PC-3 (cell line): ENCODE measurements around the gene NOS2. TPM values are rescaled to one million over a fixed set of nuclear protein-coding genes. Genes with fewer than 3 reads are reported as not detected.
A peak's percentile ranks its signal among the peaks of the same experiment; 100 is the strongest.
"Not testable (repeated sequence)": the region's sequence is repeated elsewhere in the genome, so short reads cannot be mapped to it uniquely, and the experiment has no call there.

Experiments used
- ATAC-seq: fragments of 200-7000 bp; cut with Tn5 transposase; 2 replicates; pipeline ENCODE4 v1.9.1; 2020; ENCODE audit warnings: mild to moderate bottlenecking, moderate library complexity
- BruUV-seq: library from RNA; stranded (reverse); fragments of 400-500 nt; replicated peaks from 2 replicates; lab custom pipeline; 2021; lab: Mats Ljungman, UMichigan
- CTCF ChIA-PET: fragments of 300-600 bp; sonication (Branson Sonifier 250); formaldehyde crosslinking; loops from one replicate; lab custom pipeline; 2022; ENCODE audit warnings: antibody characterized with exemption; lab: Charles Lee
- POLR2A ChIA-PET: fragments of 300-600 bp; sonication (Branson Sonifier 250); formaldehyde crosslinking; loops from one replicate; lab custom pipeline; 2022; ENCODE audit warnings: antibody characterized with exemption; ENCODE audit not compliant: unreplicated experiment; lab: Charles Lee
- DNase-seq: peaks from one replicate; pipeline ENCODE4 v3.0.0-alpha.2; 2015
- H2AFZ ChIP-seq: fragments of 300-600 bp; sonication (generic); 2 replicates; pipeline ENCODE4 v1.6.0; 2016; ENCODE audit warnings: antibody characterized with exemption, low read length
- H3F3A ChIP-seq: fragments of 300-600 bp; sonication (generic); one replicate; pipeline ENCODE4 v1.6.0; 2017; ENCODE audit warnings: antibody characterized with exemption, low read length, control low read depth, mild to moderate bottlenecking; ENCODE audit not compliant: unreplicated experiment
- H3K27ac ChIP-seq: fragments of 300-600 bp; sonication (generic); 2 replicates; pipeline ENCODE4 v1.5.1; 2016; ENCODE audit warnings: mild to moderate bottlenecking, low read length
- H3K27me3 ChIP-seq: fragments of 300-600 bp; sonication (generic); 2 replicates; pipeline ENCODE4 v1.6.1; 2016; ENCODE audit warnings: low read length, mixed read lengths
- H3K36me3 ChIP-seq: fragments of 300-600 bp; sonication (generic); 2 replicates; pipeline ENCODE4 v1.6.1; 2016; ENCODE audit warnings: low read depth, mixed run types, low read length, mixed read lengths
- H3K4me1 ChIP-seq: fragments of 300-600 bp; sonication (generic); 2 replicates; pipeline ENCODE4 v1.5.1; 2016; ENCODE audit warnings: low read length; ENCODE audit not compliant: insufficient read depth
- H3K4me2 ChIP-seq: fragments of 300-600 bp; sonication (generic); 2 replicates; pipeline ENCODE4 v1.6.0; 2016; ENCODE audit warnings: low read length
- H3K4me3 ChIP-seq: fragments of 300-600 bp; sonication (generic); 2 replicates; pipeline ENCODE4 v1.5.1; 2016; ENCODE audit warnings: mild to moderate bottlenecking, low read length, mixed read lengths
- H3K79me2 ChIP-seq: fragments of 300-600 bp; sonication (generic); 2 replicates; pipeline ENCODE4 v1.6.1; 2017; ENCODE audit warnings: low read length, mixed read lengths
- H3K9ac ChIP-seq: fragments of 300-600 bp; sonication (generic); 2 replicates; pipeline ENCODE4 v1.6.0; 2016; ENCODE audit warnings: mild to moderate bottlenecking, low read length
- H3K9me2 ChIP-seq: fragments of 300-600 bp; sonication (generic); replicated peaks from 2 replicates; pipeline ENCODE4 v1.6.1; 2016; ENCODE audit warnings: mixed run types, low read length, mixed read lengths
- H3K9me3 ChIP-seq: fragments of 300-600 bp; sonication (generic); 2 replicates; pipeline ENCODE4 v1.6.1; 2016; ENCODE audit warnings: low read length, mixed read lengths
- H4K20me1 ChIP-seq: fragments of 300-600 bp; sonication (generic); 2 replicates; pipeline ENCODE4 v1.6.1; 2016; ENCODE audit warnings: low read length, mixed read lengths
- CTCF ChIP-seq: fragments of 300-600 bp; sonication (generic); conservative IDR thresholded peaks from 2 replicates; pipeline ENCODE4 v1.5.1; 2017; ENCODE audit warnings: antibody characterized with exemption, low read depth, mild to moderate bottlenecking, low read length
- EZH2 ChIP-seq: fragments of 300-600 bp; sonication (generic); IDR thresholded peaks from one replicate; pipeline ENCODE4 v1.6.1; 2017; ENCODE audit warnings: antibody characterized with exemption, mild to moderate bottlenecking, low read length; ENCODE audit not compliant: unreplicated experiment
- EZH2phosphoT487 ChIP-seq: fragments of 300-600 bp; sonication (generic); IDR thresholded peaks from 2 replicates; pipeline ENCODE4 v1.6.1; 2018; ENCODE audit warnings: mild to moderate bottlenecking, antibody characterized with exemption, low read length, borderline replicate concordance
- intact Hi-C: fragments of 100-400 bp; cut with micrococcal nuclease; formaldehyde crosslinking; loops from 2 replicates; pipeline ENCODE4 v1.9.0; 2023
- total RNA-seq: library from RNA; depleted of rRNA; stranded (reverse); fragments of >200 nt; gene quantifications from 2 replicates; pipeline ENCODE4 v1.2.3, GENCODE V29; 2014

NOS2 gene
- total RNA-seq, 1 experiment from 2014 or later: not detected

- BruUV-seq: no TSS peak
- ChIA-PET POLR2A (no interaction called here), CTCF (no interaction called here)
- Histone ChIP-seq H3K27me3 (peaks cover 9% of the 10 kb centered on the region; the same call in 1 of the 2 replicates), H3F3A (no peaks in the 10 kb centered on the region), H3K27ac (no peak overlapping the region), H3K4me1 (no peaks in the 10 kb centered on the region), H3K36me3 (no peaks in the 10 kb centered on the region; the same call in 1 of the 2 replicates), H3K4me3 (no peak overlapping the region), H3K9me3 (no peaks in the 10 kb centered on the region), H2AFZ (no peak overlapping the region), H3K9ac (no peak overlapping the region), H3K4me2 (no peak overlapping the region), H3K79me2 (no peaks in the 10 kb centered on the region), H4K20me1 (no peaks in the 10 kb centered on the region), H3K9me2 (no peaks in the 10 kb centered on the region)
- intact Hi-C loops: no loop called here
- ATAC-seq: no peak
- DNase-seq: no peak
- TF ChIP-seq EZH2: no peak
- no peak for TF ChIP-seq CTCF
- no peak for TF ChIP-seq EZH2phosphoT487
Observed at GRCh38 chr17:27764589-27764988, 35.7 kb downstream of the NOS2 start.

GRCh38 chr17:27762527-27763305 is 37.6 kb downstream of the NOS2 start:
- no peak for ATAC-seq
- peaks cover 9% of the 10 kb centered on the region; the same call in 1 of the 2 replicates for H3K27me3 ChIP-seq
- POLR2A ChIA-PET: no interaction called here

GRCh38 chr17:27760931-27761330 is 39.4 kb downstream of the NOS2 start:
- H3K4me3 ChIP-seq, BruUV-seq, H2AFZ ChIP-seq, CTCF ChIA-PET, H3K27me3 ChIP-seq, H4K20me1 ChIP-seq, POLR2A ChIA-PET, H3K9me2 ChIP-seq, H3K36me3 ChIP-seq, H3K79me2 ChIP-seq, H3K4me1 ChIP-seq, ATAC-seq, H3K4me2 ChIP-seq, DNase-seq, H3F3A ChIP-seq, H3K9ac ChIP-seq, H3K9me3 ChIP-seq, H3K27ac ChIP-seq: not testable (repeated sequence)
- intact Hi-C loops: loop anchor here (1.0 kb wide), 1 partner anchor 119 kb away; no protein-coding TSS in a partner anchor

More at GRCh38 chr17:27762527-27763305, 37.6 kb downstream of the NOS2 start:
- BruUV-seq: no TSS peak
- Histone ChIP-seq H3K36me3 (no peaks in the 10 kb centered on the region; the same call in 1 of the 2 replicates), H4K20me1 (no peaks in the 10 kb centered on the region), H3F3A (no peaks in the 10 kb centered on the region), H3K4me1 (no peaks in the 10 kb centered on the region), H3K9me3 (no peaks in the 10 kb centered on the region), H2AFZ (no peak overlapping the region), H3K4me2 (no peak overlapping the region), H3K4me3 (no peak overlapping the region), H3K9ac (no peak overlapping the region), H3K27ac (no peak overlapping the region), H3K79me2 (no peaks in the 10 kb centered on the region), H3K9me2 (no peaks in the 10 kb centered on the region)
- intact Hi-C loops: no loop called here
- DNase-seq: peak; percentile 28
- no peak for TF ChIP-seq EZH2phosphoT487
- no peak for TF ChIP-seq EZH2
- TF ChIP-seq CTCF: no peak
- CTCF ChIA-PET: no interaction called here
